Measurements from ENCODE around the gene PAK4. TPM values are rescaled to one million over a fixed set of nuclear protein-coding genes. Genes with fewer than 3 reads are reported as not detected.

Gene PAK4
- total RNA-seq, 4 donors from 2014 or later: 20.7 to 25.3 (median 23.6) TPM

DNA sequence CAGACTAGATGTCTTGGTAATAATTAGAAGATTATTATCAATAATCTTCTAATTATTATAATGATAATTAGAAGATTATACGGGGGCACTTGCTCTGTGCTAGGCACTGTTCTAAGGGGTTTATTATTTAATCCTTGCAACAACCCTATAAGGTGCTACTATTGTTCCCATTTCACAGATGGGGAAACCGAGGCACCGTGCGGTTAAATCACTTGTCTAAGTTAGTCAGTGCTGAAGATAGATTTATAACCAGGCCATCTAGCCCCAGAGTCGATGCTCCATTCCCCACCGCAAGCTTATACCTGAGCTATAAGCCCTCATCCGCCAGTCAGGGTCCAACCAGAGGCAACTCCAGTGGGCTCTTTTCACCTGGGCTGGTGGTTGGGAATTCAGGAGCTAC is 43.4 kb upstream of the PAK4 start:
- peaks cover 51% of the 10 kb centered on the region for H3K27me3 ChIP-seq
- TF ChIP-seq EP300 (IDR thresholded peaks at IDR 0.05): no peak
- TF ChIP-seq POLR2A (IDR thresholded peaks at IDR 0.05): no peak
- TF ChIP-seq, protein P1, sequence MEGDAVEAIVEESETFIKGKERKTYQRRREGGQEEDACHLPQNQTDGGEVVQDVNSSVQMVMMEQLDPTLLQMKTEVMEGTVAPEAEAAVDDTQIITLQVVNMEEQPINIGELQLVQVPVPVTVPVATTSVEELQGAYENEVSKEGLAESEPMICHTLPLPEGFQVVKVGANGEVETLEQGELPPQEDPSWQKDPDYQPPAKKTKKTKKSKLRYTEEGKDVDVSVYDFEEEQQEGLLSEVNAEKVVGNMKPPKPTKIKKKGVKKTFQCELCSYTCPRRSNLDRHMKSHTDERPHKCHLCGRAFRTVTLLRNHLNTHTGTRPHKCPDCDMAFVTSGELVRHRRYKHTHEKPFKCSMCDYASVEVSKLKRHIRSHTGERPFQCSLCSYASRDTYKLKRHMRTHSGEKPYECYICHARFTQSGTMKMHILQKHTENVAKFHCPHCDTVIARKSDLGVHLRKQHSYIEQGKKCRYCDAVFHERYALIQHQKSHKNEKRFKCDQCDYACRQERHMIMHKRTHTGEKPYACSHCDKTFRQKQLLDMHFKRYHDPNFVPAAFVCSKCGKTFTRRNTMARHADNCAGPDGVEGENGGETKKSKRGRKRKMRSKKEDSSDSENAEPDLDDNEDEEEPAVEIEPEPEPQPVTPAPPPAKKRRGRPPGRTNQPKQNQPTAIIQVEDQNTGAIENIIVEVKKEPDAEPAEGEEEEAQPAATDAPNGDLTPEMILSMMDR (IDR thresholded peaks at IDR 0.05): no peak
- no peak for TF ChIP-seq POLR2AphosphoS5 (IDR thresholded peaks at IDR 0.05)
- WGBS: 95% methylated on average over 7 of the region's 7 CpGs
- DNase-seq (ENCODE audit: low spot score in 2 of 2): no peak
- no peaks in the 10 kb centered on the region for H3K9me3 ChIP-seq
- H3K4me3 ChIP-seq: no peak overlapping the region
- no peaks in the 10 kb centered on the region for H3K36me3 ChIP-seq
- H3K4me1 ChIP-seq: peaks cover 26% of the 10 kb centered on the region
- no peak overlapping the region for H3K27ac ChIP-seq

GRCh38 chr19:39082745-39083598 is 42.6 kb upstream of the PAK4 start:
- whole genome bisulfite sequencing: 25% methylated on average over 15 of the region's 15 CpGs
- Histone ChIP-seq H3K9me3 (no peaks in the 10 kb centered on the region), H3K36me3 (no peaks in the 10 kb centered on the region), H3K4me1 (peaks cover 26% of the 10 kb centered on the region), H3K27ac (no peak overlapping the region), H3K4me3 (peak overlapping the region; percentile 41), H3K27me3 (peaks cover 45% of the 10 kb centered on the region)
- TF ChIP-seq, protein P1 (IDR thresholded peaks at IDR 0.05): no peak
- TF ChIP-seq POLR2AphosphoS5 (IDR thresholded peaks at IDR 0.05) (no peak), EP300 (IDR thresholded peaks at IDR 0.05) (no peak), POLR2A (IDR thresholded peaks at IDR 0.05) (no peak)
- DNase-seq (ENCODE audit: low spot score in 2 of 2): no peak

DNA sequence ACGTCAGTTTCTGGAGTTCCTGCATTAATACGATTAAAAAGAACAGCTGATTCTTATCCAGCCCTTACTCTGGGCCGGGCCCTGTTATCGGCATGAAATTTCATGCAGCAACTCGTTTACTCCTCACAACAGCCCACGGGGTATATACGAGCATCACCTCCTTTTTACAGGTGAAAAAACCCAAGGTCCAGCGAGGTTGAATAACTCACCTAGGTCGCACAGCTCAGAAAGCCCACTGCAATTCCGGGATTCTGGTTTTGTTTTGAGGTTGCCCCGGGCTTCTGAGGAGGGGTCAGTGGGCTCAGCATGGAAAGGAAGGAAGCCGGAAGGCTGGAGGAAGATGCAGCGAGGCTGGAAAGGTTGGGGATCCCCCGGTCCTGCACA is 42.0 kb upstream of the PAK4 start:
- Histone ChIP-seq H3K9me3 (no peaks in the 10 kb centered on the region), H3K27me3 (peaks cover 50% of the 10 kb centered on the region), H3K36me3 (no peaks in the 10 kb centered on the region), H3K4me3 (peak overlapping the region; percentile 41), H3K27ac (no peak overlapping the region), H3K4me1 (peaks cover 26% of the 10 kb centered on the region)
- TF ChIP-seq EP300 (IDR thresholded peaks at IDR 0.05) (no peak), POLR2AphosphoS5 (IDR thresholded peaks at IDR 0.05) (no peak), POLR2A (IDR thresholded peaks at IDR 0.05) (no peak)
- TF ChIP-seq, protein P1 (IDR thresholded peaks at IDR 0.05): no peak
- WGBS: 1% methylated on average over 11 of the region's 14 CpGs
- DNase-seq (ENCODE audit: low spot score in 2 of 2): no peak

GRCh38 chr19:39083983-39084731 is 41.4 kb upstream of the PAK4 start, which contains the start of gene ACP7:
ACP7 (plus strand) TSS chr19:39084368; CDS start chr19:39085270, 902 bp downstream.
- peaks cover 50% of the 10 kb centered on the region for H3K27me3 ChIP-seq
- peak within 1 kb of the TSS; percentile 41 for H3K4me3 ChIP-seq
- peaks cover 26% of the 10 kb centered on the region for H3K4me1 ChIP-seq
- no peaks in the 10 kb centered on the region for H3K9me3 ChIP-seq
- WGBS: 12% methylated on average over 33 of the region's 54 CpGs
- DNase-seq (ENCODE audit: low spot score in 2 of 2): no peak
- H3K27ac ChIP-seq: no peak within 1 kb of the TSS
- TF ChIP-seq POLR2A (IDR thresholded peaks at IDR 0.05) (no peak), POLR2AphosphoS5 (IDR thresholded peaks at IDR 0.05) (no peak), EP300 (IDR thresholded peaks at IDR 0.05) (no peak)
- TF ChIP-seq, protein P1 (IDR thresholded peaks at IDR 0.05): no peak
- no peaks in the 10 kb centered on the region for H3K36me3 ChIP-seq

GRCh38 chr19:39084732-39085080 is 40.9 kb upstream of the PAK4 start:
- 73% methylated on average over 7 of the region's 7 CpGs for WGBS
- TF ChIP-seq EP300 (IDR thresholded peaks at IDR 0.05): no peak
- TF ChIP-seq, protein P1 (IDR thresholded peaks at IDR 0.05): no peak
- TF ChIP-seq POLR2A (IDR thresholded peaks at IDR 0.05): no peak
- Histone ChIP-seq H3K4me3 (peak overlapping the region; percentile 41), H3K4me1 (peaks cover 26% of the 10 kb centered on the region), H3K36me3 (no peaks in the 10 kb centered on the region), H3K27ac (no peak overlapping the region), H3K9me3 (no peaks in the 10 kb centered on the region), H3K27me3 (peaks cover 48% of the 10 kb centered on the region)
- DNase-seq (ENCODE audit: low spot score in 2 of 2): no peak

All from suprapubic skin (tissue), 4 donors.